SK-N-SH (cell line): ENCODE measurements around the gene ERRFI1.

Experiments
- CHD2 ChIP-seq: fragments of 150-350 bp; IDR thresholded peaks from 2 replicates; pipeline ENCODE4 v1.6.1; 2018; ENCODE audit warnings: low read length; ENCODE audit not compliant: partially characterized antibody
- EP300 ChIP-seq, 2 experiments: IDR thresholded peaks; 2 replicates each; pipeline versions ENCODE4 v1.4.0 to v1.6.1; 2012; ENCODE audit warnings: borderline replicate concordance in 1 of 2, low read depth in 1 of 2, low read length in 1 of 2
- FOXM1 ChIP-seq: IDR thresholded peaks from 2 replicates; pipeline ENCODE4 v1.4.0; 2012; ENCODE audit warnings: low read depth, mild to moderate bottlenecking
- GABPA ChIP-seq: IDR thresholded peaks from 2 replicates; pipeline ENCODE4 v1.4.0; 2012; ENCODE audit warnings: low read depth, mild to moderate bottlenecking
- POLR2AphosphoS5 ChIP-seq: IDR thresholded peaks from 2 replicates; pipeline ENCODE4 v1.6.1; 2012; ENCODE audit warnings: low read depth, low read length
- SIN3A ChIP-seq: IDR thresholded peaks from 2 replicates; pipeline ENCODE4 v1.6.1; 2012; ENCODE audit warnings: low read depth, mild to moderate bottlenecking, low read length, moderate library complexity, borderline replicate concordance
- TAF1 ChIP-seq: IDR thresholded peaks from 2 replicates; pipeline ENCODE4 v1.6.1; 2012; ENCODE audit warnings: low read depth, mild to moderate bottlenecking, low read length, moderate library complexity, borderline replicate concordance
- TF ChIP-seq, protein P1 (sequence below): fragments of 200-600 bp; sonication (generic); IDR thresholded peaks from 2 replicates; pipeline ENCODE4 v1.6.1; 2017; ENCODE audit warnings: antibody characterized with exemption, mild to moderate bottlenecking, moderate library complexity
- TF ChIP-seq, protein P2 (sequence below): IDR thresholded peaks from 2 replicates; pipeline ENCODE4 v1.4.0; 2012; ENCODE audit warnings: low read depth
- TF ChIP-seq, protein P3 (sequence below): IDR thresholded peaks from 2 replicates; pipeline ENCODE4 v1.4.0; 2012; ENCODE audit warnings: low read depth, borderline replicate concordance

DNA sequence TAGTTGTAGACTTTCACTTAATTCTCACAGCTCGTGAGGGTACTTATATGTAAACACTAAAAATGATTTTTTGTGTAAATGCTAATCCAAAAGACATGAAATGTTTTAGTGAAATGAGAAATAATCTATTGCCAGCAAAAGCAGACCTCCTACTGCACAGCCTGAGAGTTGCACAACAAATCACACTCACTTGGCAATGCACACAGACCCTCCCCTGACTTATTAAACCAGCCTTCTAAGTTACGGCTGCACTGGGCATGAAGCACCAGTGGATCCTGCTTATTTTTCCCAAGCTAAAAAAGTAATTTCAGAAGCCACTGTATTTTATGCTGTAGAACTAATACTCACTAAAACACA lies 10.3 kb downstream of the ERRFI1 start:
- TF ChIP-seq, protein P1, sequence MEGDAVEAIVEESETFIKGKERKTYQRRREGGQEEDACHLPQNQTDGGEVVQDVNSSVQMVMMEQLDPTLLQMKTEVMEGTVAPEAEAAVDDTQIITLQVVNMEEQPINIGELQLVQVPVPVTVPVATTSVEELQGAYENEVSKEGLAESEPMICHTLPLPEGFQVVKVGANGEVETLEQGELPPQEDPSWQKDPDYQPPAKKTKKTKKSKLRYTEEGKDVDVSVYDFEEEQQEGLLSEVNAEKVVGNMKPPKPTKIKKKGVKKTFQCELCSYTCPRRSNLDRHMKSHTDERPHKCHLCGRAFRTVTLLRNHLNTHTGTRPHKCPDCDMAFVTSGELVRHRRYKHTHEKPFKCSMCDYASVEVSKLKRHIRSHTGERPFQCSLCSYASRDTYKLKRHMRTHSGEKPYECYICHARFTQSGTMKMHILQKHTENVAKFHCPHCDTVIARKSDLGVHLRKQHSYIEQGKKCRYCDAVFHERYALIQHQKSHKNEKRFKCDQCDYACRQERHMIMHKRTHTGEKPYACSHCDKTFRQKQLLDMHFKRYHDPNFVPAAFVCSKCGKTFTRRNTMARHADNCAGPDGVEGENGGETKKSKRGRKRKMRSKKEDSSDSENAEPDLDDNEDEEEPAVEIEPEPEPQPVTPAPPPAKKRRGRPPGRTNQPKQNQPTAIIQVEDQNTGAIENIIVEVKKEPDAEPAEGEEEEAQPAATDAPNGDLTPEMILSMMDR: no peak
- no peak for TF ChIP-seq EP300 (IDR thresholded peaks at IDR 0.05; ENCODE audit: borderline replicate concordance in 1 of 2, low read depth in 1 of 2, low read length in 1 of 2)
- no peak for TF ChIP-seq CHD2
- TF ChIP-seq, protein P2, sequence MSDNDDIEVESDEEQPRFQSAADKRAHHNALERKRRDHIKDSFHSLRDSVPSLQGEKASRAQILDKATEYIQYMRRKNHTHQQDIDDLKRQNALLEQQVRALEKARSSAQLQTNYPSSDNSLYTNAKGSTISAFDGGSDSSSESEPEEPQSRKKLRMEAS: no peak
- no peak for TF ChIP-seq POLR2AphosphoS5
- no peak for TF ChIP-seq TAF1
- no peak for TF ChIP-seq SIN3A
- TF ChIP-seq, protein P3, sequence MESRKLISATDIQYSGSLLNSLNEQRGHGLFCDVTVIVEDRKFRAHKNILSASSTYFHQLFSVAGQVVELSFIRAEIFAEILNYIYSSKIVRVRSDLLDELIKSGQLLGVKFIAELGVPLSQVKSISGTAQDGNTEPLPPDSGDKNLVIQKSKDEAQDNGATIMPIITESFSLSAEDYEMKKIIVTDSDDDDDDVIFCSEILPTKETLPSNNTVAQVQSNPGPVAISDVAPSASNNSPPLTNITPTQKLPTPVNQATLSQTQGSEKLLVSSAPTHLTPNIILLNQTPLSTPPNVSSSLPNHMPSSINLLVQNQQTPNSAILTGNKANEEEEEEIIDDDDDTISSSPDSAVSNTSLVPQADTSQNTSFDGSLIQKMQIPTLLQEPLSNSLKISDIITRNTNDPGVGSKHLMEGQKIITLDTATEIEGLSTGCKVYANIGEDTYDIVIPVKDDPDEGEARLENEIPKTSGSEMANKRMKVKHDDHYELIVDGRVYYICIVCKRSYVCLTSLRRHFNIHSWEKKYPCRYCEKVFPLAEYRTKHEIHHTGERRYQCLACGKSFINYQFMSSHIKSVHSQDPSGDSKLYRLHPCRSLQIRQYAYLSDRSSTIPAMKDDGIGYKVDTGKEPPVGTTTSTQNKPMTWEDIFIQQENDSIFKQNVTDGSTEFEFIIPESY: no peak
- no peak for TF ChIP-seq GABPA
- no peak for TF ChIP-seq FOXM1
